Mucosa of descending colon (tissue), 3 donors: ENCODE data around the gene GOSR2. TPM values are rescaled to one million over a fixed set of nuclear protein-coding genes. Genes with fewer than 3 reads are reported as not detected.

Experiments
- ATAC-seq: fragments of 200-7000 bp; cut with Tn5 transposase; one replicate; pipeline ENCODE4 v1.9.1; 2020; ENCODE audit warnings: mild to moderate bottlenecking, moderate library complexity
- DNase-seq, 3 donors: peaks; one replicate each; pipeline ENCODE4 v3.0.0-alpha.2; 2020
- H3K36me3 ChIP-seq: fragments of 200-600 bp; one replicate; pipeline ENCODE4 v1.8.0; 2021; ENCODE audit warnings: low read depth, mild to moderate bottlenecking
- H3K4me1 ChIP-seq: fragments of 200-600 bp; one replicate; pipeline ENCODE4 v1.8.0; 2021; ENCODE audit warnings: low read depth, mild to moderate bottlenecking
- H3K4me3 ChIP-seq: fragments of 200-600 bp; one replicate; pipeline ENCODE4 v1.8.0; 2021; ENCODE audit warnings: mild to moderate bottlenecking
- H3K9me3 ChIP-seq: fragments of 200-600 bp; one replicate; pipeline ENCODE4 v1.8.0; 2021; ENCODE audit warnings: mild to moderate bottlenecking
- intact Hi-C, 2 donors: fragments of 100-400 bp; cut with DNase I in 1 of 2; cut with micrococcal nuclease in 1 of 2; formaldehyde crosslinking; loops; one replicate each; pipeline versions ENCODE4 v1.11.0 to v1.11.1; 2022; cut with DNase I, micrococcal nuclease
- total RNA-seq, 3 donors: library from RNA; stranded (reverse); fragmentation: NEBNext Ultra II Directional in 2 of 3; extraction: Animal tissue kit (Norgen Biotek cat#: 25700) in 2 of 3; gene quantifications; one replicate each; pipeline versions ENCODE4 v1.2.1 to v1.2.4, GENCODE V29; 2021 to 2023
- TF ChIP-seq, protein P1 (sequence below): fragments of 200-600 bp; IDR thresholded peaks from one replicate; pipeline ENCODE4 v1.8.0; 2022; ENCODE audit warnings: antibody characterized with exemption, mild to moderate bottlenecking
- donor health status: DM: no; HTN: no; CAD: no; lungs with moderate emphysema.
- donor health status: DM: no; HTN: no; CAD: no.
- donor health status: DM: no; HTN: yes; CAD: no.

Gene GOSR2
- total RNA-seq, 3 donors from 2014 or later: 53.7 to 56.5 (median 55.0) TPM

GRCh38 chr17:46888727-46889126 lies 34.2 kb upstream of the GOSR2 start:
- DNase-seq (no peak), ATAC-seq (no peak)
- intact Hi-C loops: no loop called here
- H3K4me1 ChIP-seq: no peaks in the 10 kb centered on the region
- H3K36me3 ChIP-seq: no peaks in the 10 kb centered on the region
- TF ChIP-seq, protein P1, sequence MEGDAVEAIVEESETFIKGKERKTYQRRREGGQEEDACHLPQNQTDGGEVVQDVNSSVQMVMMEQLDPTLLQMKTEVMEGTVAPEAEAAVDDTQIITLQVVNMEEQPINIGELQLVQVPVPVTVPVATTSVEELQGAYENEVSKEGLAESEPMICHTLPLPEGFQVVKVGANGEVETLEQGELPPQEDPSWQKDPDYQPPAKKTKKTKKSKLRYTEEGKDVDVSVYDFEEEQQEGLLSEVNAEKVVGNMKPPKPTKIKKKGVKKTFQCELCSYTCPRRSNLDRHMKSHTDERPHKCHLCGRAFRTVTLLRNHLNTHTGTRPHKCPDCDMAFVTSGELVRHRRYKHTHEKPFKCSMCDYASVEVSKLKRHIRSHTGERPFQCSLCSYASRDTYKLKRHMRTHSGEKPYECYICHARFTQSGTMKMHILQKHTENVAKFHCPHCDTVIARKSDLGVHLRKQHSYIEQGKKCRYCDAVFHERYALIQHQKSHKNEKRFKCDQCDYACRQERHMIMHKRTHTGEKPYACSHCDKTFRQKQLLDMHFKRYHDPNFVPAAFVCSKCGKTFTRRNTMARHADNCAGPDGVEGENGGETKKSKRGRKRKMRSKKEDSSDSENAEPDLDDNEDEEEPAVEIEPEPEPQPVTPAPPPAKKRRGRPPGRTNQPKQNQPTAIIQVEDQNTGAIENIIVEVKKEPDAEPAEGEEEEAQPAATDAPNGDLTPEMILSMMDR: no peak
- H3K9me3 ChIP-seq: no peaks in the 10 kb centered on the region
- no peak overlapping the region for H3K4me3 ChIP-seq

- no peaks in the 10 kb centered on the region for H3K9me3 ChIP-seq
- H3K4me3 ChIP-seq: no peak overlapping the region
- no peaks in the 10 kb centered on the region for H3K4me1 ChIP-seq
- TF ChIP-seq, protein P1: no peak
- no peak for DNase-seq
- H3K36me3 ChIP-seq: no peaks in the 10 kb centered on the region
- intact Hi-C loops: no loop called here
- no peak for ATAC-seq
Measured at GRCh38 chr17:46889519-46889918, 33.4 kb upstream of the GOSR2 start.

GRCh38 chr17:46889992-46890564 lies 32.9 kb upstream of the GOSR2 start:
- ATAC-seq (no peak), DNase-seq (no peak)
- H3K4me3 ChIP-seq: no peak overlapping the region
- TF ChIP-seq, protein P1: no peak
- intact Hi-C loops: no loop called here
- no peaks in the 10 kb centered on the region for H3K9me3 ChIP-seq
- H3K4me1 ChIP-seq: no peaks in the 10 kb centered on the region
- no peaks in the 10 kb centered on the region for H3K36me3 ChIP-seq

GRCh38 chr17:46890638-46891037 lies 32.3 kb upstream of the GOSR2 start:
- no peak for DNase-seq
- intact Hi-C loops: no loop called here

GRCh38 chr17:46892192-46892703 lies 30.7 kb upstream of the GOSR2 start:
- H3K9me3 ChIP-seq: no peaks in the 10 kb centered on the region

More at GRCh38 chr17:46890638-46891037, 32.3 kb upstream of the GOSR2 start:
- ATAC-seq: no peak
- no peaks in the 10 kb centered on the region for H3K4me1 ChIP-seq
- TF ChIP-seq, protein P1: no peak
- H3K9me3 ChIP-seq: no peaks in the 10 kb centered on the region
- no peaks in the 10 kb centered on the region for H3K36me3 ChIP-seq
- H3K4me3 ChIP-seq: no peak overlapping the region

More at GRCh38 chr17:46892192-46892703, 30.7 kb upstream of the GOSR2 start:
- DNase-seq: no peak
- H3K4me3 ChIP-seq: no peak overlapping the region
- intact Hi-C loops: no loop called here
- no peaks in the 10 kb centered on the region for H3K4me1 ChIP-seq
- TF ChIP-seq, protein P1: no peak
- ATAC-seq: no peak
- no peaks in the 10 kb centered on the region for H3K36me3 ChIP-seq
